Measurements from ENCODE around the gene DPP4. TPM values are rescaled to one million over a fixed set of nuclear protein-coding genes. Genes with fewer than 3 reads are reported as not detected.
"Not testable (repeated sequence)": the region's sequence is repeated elsewhere in the genome, so short reads cannot be mapped to it uniquely, and the experiment has no call there.

DPP4 gene
- total and polyA plus RNA-seq, 7 experiments from 2014 or later = 35.7 to 188 (median 48.9) TPM

DNA sequence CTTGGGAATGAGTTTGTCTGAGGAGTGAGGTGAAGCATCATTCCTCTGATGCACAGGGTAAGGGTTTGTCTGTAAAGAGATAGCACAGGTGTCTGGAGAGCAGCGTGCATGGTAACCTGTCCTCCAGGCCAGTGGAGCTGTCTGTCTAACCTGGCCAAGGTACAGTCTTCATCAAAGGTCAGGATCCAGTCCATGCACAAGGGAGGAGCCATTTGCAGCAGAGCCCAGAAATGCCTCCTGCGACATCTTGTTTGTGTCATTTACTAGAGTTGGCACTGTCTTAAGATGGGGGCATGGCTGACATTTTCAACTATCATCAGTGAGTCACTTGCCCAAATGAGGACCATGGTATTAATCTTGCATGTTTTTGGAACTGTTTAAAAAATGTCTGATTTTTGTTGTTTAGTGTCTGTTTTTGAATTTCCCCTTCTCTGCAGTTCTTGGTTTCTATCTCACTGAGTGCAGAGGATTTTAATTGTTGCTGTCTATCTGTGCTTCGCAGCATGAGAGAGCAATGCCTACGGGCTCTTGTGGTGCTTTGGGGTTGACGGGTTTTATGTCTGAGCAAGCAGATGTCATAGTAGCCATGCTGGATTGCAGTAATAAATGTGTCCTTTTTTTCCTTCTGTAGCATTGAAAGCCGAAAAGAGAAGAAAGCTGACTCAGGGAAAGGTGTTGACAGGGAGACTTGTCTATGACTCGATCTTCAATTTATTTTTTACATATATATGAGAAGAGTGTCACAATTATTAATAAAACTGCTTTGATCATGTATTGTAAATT is 91.3 kb downstream of the DPP4 start:
- no peaks in the 10 kb centered on the region for H3K36me3 ChIP-seq (ENCODE audit: control insufficient read depth in 2 of 3, insufficient read depth in 3 of 3, low read length in 3 of 3)
- Mint-ChIP-seq H3K36me3 (peaks cover 0 to 43% (median 0%) of the 10 kb centered on the region in 5 donors), H3K27me3 (peaks cover 0 to 4% (median 0%) of the 10 kb centered on the region in 5 donors), H3K4me1 (peaks cover 1 to 54% (median 6%) of the 10 kb centered on the region in 7 donors), H3K27ac (peak overlapping the region in 1 of 9 donors; percentile 26), H3K4me3 (no peak overlapping the region), H3K9me3 (peaks cover 0 to 12% (median 0%) of the 10 kb centered on the region in 11 donors)
- DNase-seq (no peak), ATAC-seq (no peak)
- no peaks in the 10 kb centered on the region for H3K9me3 ChIP-seq (ENCODE audit: control insufficient read depth in 2 of 3, low read length in 3 of 3)
- no peak overlapping the region for H3K4me3 ChIP-seq (ENCODE audit: low read length)
- H3K27ac ChIP-seq (ENCODE audit: low read depth, low read length) = no peak overlapping the region
- ChIA-PET CTCF (interaction anchor here (0.6 to 1.1 kb wide), 2 partner anchors 18 to 1873 kb away, joined by 3 to 4 read pairs; no protein-coding TSS in a partner anchor), POLR2A (no interaction called here)
- intact Hi-C loops (cut with micrococcal nuclease) = no loop called here
- H3K4me1 ChIP-seq (ENCODE audit: control insufficient read depth in 2 of 2, insufficient read depth in 2 of 2, low read length in 2 of 2) = peaks cover 4 to 7% of the 10 kb centered on the region in 2 donors
- no peaks in the 10 kb centered on the region for H3K27me3 ChIP-seq (ENCODE audit: control insufficient read depth in 2 of 2, insufficient read depth in 2 of 2, low read length in 2 of 2)

DNA sequence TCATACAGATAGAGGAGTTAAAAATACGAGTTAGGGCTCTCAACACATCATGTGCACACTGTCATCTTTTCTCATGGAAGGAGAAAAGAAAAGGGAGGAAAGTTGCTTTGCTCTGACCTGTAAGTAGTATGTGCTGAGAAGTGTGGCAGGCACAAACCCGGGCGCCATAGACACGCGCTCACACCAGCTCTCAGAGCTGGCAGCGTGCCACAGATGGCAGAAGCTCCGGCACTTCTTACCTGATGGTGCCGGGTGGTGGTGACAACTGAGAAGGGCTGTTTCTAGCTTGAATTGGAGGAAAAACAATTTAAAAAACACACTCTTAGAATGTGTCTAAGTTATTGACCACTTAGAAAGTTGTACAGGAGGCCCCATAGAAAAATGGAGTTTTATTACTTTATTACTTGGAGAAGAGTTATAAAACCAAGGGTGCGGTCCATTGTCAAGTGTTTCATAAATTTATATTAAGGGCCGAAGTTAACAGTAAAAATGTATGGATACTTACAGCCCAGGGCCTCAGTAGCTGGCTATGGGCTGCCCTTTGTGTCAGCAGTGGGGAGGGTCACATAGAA is 92.2 kb downstream of the DPP4 start:
- H3K9me3 Mint-ChIP-seq = peaks cover 0 to 16% (median 0%) of the 10 kb centered on the region in 11 donors
- Histone ChIP-seq H3K27me3 (ENCODE audit: control insufficient read depth in 2 of 2, insufficient read depth in 2 of 2, low read length in 2 of 2) (no peaks in the 10 kb centered on the region), H3K4me3 (ENCODE audit: low read length) (no peak overlapping the region), H3K4me1 (ENCODE audit: control insufficient read depth in 2 of 2, insufficient read depth in 2 of 2, low read length in 2 of 2) (peaks cover 4 to 7% of the 10 kb centered on the region in 2 donors), H3K27ac (ENCODE audit: low read depth, low read length) (no peak overlapping the region), H3K9me3 (ENCODE audit: control insufficient read depth in 2 of 3, low read length in 3 of 3) (no peaks in the 10 kb centered on the region), H3K36me3 (ENCODE audit: control insufficient read depth in 2 of 3, insufficient read depth in 3 of 3, low read length in 3 of 3) (no peaks in the 10 kb centered on the region)
- ATAC-seq = no peak
- intact Hi-C loops (cut with micrococcal nuclease) = loop anchor here in 1 of 2 donors (1.0 kb wide), 1 partner anchor 11 kb away; no protein-coding TSS in a partner anchor
- H3K4me1 Mint-ChIP-seq = peaks cover 1 to 58% (median 5%) of the 10 kb centered on the region in 7 donors
- DNase-seq = no peak
- H3K27ac Mint-ChIP-seq = peak overlapping the region in 2 of 9 donors; percentile 43 to 79
- CTCF ChIA-PET = interaction anchor here (0.8 kb wide), 1 partner anchor 9 kb away, joined by 3 read pairs; no protein-coding TSS in a partner anchor
- H3K4me3 Mint-ChIP-seq = no peak overlapping the region
- H3K36me3 Mint-ChIP-seq = peaks cover 0 to 44% (median 0%) of the 10 kb centered on the region in 5 donors
- peaks cover 0 to 4% (median 0%) of the 10 kb centered on the region in 5 donors for H3K27me3 Mint-ChIP-seq
- POLR2A ChIA-PET = interaction anchor here (0.5 kb wide), 1 partner anchor 11 kb away, joined by 3 read pairs; no protein-coding TSS in a partner anchor

DNA sequence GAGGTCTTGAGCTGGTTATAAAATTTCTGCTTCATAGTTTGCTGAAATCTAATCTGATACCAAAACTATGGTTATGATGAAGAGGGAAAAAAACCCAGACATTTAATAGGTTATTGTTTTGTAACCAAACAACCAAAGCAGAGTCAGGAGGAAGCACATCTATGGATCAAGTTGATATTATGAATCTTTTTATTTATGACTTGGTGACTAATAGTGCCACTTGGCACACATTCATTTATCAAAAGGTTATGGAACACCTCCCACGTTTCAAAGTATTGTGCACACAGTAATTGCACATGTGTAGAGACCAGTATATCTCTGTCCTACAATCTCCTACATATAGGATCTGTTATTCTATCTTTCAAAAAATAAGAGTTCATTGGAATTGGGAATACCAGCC is 93.0 kb downstream of the DPP4 start:
- H3K36me3 ChIP-seq (ENCODE audit: control insufficient read depth in 2 of 3, insufficient read depth in 3 of 3, low read length in 3 of 3) = no peaks in the 10 kb centered on the region
- Mint-ChIP-seq H3K9me3 (peaks cover 0 to 15% (median 0%) of the 10 kb centered on the region in 11 donors), H3K27me3 (peaks cover 0 to 4% (median 0%) of the 10 kb centered on the region in 5 donors), H3K4me1 (peaks cover 4 to 64% (median 5%) of the 10 kb centered on the region in 7 donors), H3K27ac (no peak overlapping the region), H3K4me3 (no peak overlapping the region), H3K36me3 (peaks cover 0 to 43% (median 0%) of the 10 kb centered on the region in 5 donors)
- H3K27me3 ChIP-seq (ENCODE audit: control insufficient read depth in 2 of 2, insufficient read depth in 2 of 2, low read length in 2 of 2) = no peaks in the 10 kb centered on the region
- ATAC-seq (no peak), DNase-seq (no peak)
- H3K27ac ChIP-seq (ENCODE audit: low read depth, low read length) = no peak overlapping the region
- no peaks in the 10 kb centered on the region for H3K9me3 ChIP-seq (ENCODE audit: control insufficient read depth in 2 of 3, low read length in 3 of 3)
- peaks cover 4 to 7% of the 10 kb centered on the region in 2 donors for H3K4me1 ChIP-seq (ENCODE audit: control insufficient read depth in 2 of 2, insufficient read depth in 2 of 2, low read length in 2 of 2)
- CTCF ChIA-PET = interaction anchor here (0.8 kb wide), 1 partner anchor 8 kb away, joined by 3 read pairs; no protein-coding TSS in a partner anchor
- intact Hi-C loops (cut with micrococcal nuclease) = loop anchor here in 1 of 2 donors (1.0 kb wide), 1 partner anchor 11 kb away; no protein-coding TSS in a partner anchor
- POLR2A ChIA-PET = no interaction called here
- no peak overlapping the region for H3K4me3 ChIP-seq (ENCODE audit: low read length)

DNA sequence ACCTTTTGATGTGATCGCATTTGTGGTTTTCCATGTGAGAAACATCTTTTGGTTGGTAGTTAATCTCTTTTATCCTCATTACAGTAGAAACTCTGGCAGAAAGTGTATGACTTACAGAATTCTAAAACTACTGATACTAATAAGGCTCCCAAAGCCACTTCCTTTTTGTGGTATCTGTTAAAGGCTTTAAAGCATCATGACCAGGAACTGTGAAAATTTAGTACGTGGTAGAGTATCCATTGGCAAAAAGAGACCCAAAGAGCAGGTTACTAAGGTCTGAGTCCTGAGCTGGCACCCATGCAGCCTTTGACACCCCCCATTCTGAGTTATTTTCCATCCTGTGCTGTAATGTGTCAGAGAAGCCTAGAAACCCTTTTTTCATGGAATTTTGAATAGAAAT is 94.5 kb downstream of the DPP4 start:
- POLR2A ChIA-PET = no interaction called here
- CTCF ChIA-PET = no interaction called here
- H3K4me1 ChIP-seq (ENCODE audit: control insufficient read depth in 2 of 2, insufficient read depth in 2 of 2, low read length in 2 of 2) = peaks cover 4 to 7% of the 10 kb centered on the region in 2 donors
- H3K36me3 ChIP-seq (ENCODE audit: control insufficient read depth in 2 of 3, insufficient read depth in 3 of 3, low read length in 3 of 3) = no peaks in the 10 kb centered on the region
- ATAC-seq = no peak
- H3K9me3 ChIP-seq (ENCODE audit: control insufficient read depth in 2 of 3, low read length in 3 of 3) = no peaks in the 10 kb centered on the region
- H3K4me3 ChIP-seq (ENCODE audit: low read length) = no peak overlapping the region
- H3K9me3 Mint-ChIP-seq = peaks cover 0 to 21% (median 0%) of the 10 kb centered on the region in 11 donors
- intact Hi-C loops (cut with micrococcal nuclease) = no loop called here
- peak overlapping the region in 1 of 10 donors; percentile 71 for H3K4me3 Mint-ChIP-seq
- peaks cover 4 to 77% (median 10%) of the 10 kb centered on the region in 7 donors for H3K4me1 Mint-ChIP-seq
- peaks cover 0 to 4% (median 0%) of the 10 kb centered on the region in 5 donors for H3K27me3 Mint-ChIP-seq
- no peak overlapping the region for H3K27ac ChIP-seq (ENCODE audit: low read depth, low read length)
- H3K27me3 ChIP-seq (ENCODE audit: control insufficient read depth in 2 of 2, insufficient read depth in 2 of 2, low read length in 2 of 2) = no peaks in the 10 kb centered on the region
- DNase-seq = no peak
- peak overlapping the region in 1 of 9 donors; percentile 76 for H3K27ac Mint-ChIP-seq
- peaks cover 0 to 45% (median 0%) of the 10 kb centered on the region in 5 donors for H3K36me3 Mint-ChIP-seq

DNA sequence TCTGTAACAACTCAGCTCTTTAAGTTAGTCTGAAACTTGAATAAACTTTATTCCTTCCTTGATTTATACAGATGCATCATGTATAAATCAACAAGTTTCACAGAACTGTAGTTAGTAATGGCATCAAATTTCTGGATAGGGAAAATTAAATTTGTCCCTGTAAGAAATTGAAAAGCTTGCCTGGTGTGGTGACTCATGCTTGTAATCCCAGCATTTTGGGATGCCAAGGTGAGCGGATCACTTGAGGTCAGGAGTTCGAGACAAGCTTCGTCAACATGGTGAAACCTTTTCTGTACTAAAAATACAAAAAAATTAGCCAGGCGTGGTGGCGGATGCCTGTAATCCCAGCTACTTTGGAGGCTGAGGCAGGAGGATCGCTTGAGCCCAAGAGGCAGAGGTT is 96.1 kb downstream of the DPP4 start:
- DNase-seq; H3K27me3 Mint-ChIP-seq; H3K9me3 ChIP-seq (ENCODE audit: control insufficient read depth in 2 of 3, low read length in 3 of 3); H3K4me3 ChIP-seq (ENCODE audit: low read length); ATAC-seq; POLR2A ChIA-PET; H3K4me1 ChIP-seq (ENCODE audit: control insufficient read depth in 2 of 2, insufficient read depth in 2 of 2, low read length in 2 of 2); H3K36me3 ChIP-seq (ENCODE audit: control insufficient read depth in 2 of 3, insufficient read depth in 3 of 3, low read length in 3 of 3); H3K27ac ChIP-seq (ENCODE audit: low read depth, low read length); H3K27me3 ChIP-seq (ENCODE audit: control insufficient read depth in 2 of 2, insufficient read depth in 2 of 2, low read length in 2 of 2): not testable (repeated sequence)
- H3K4me1 Mint-ChIP-seq = peaks cover 4 to 77% (median 9%) of the 10 kb centered on the region in 7 donors
- CTCF ChIA-PET = interaction anchor here (0.5 kb wide), 1 partner anchor 1678 kb away, joined by 4 read pairs; no protein-coding TSS in a partner anchor
- peaks cover 0 to 47% (median 0%) of the 10 kb centered on the region in 5 donors for H3K36me3 Mint-ChIP-seq
- intact Hi-C loops (cut with micrococcal nuclease) = loop anchor here in 1 of 2 donors (2.0 kb wide), 1 partner anchor 15 kb away; no protein-coding TSS in a partner anchor
- H3K27ac Mint-ChIP-seq = peak overlapping the region in 1 of 9 donors; percentile 66
- H3K4me3 Mint-ChIP-seq = peak overlapping the region in 1 of 10 donors; percentile 53
- peaks cover 0 to 21% (median 0%) of the 10 kb centered on the region in 11 donors for H3K9me3 Mint-ChIP-seq

DNA sequence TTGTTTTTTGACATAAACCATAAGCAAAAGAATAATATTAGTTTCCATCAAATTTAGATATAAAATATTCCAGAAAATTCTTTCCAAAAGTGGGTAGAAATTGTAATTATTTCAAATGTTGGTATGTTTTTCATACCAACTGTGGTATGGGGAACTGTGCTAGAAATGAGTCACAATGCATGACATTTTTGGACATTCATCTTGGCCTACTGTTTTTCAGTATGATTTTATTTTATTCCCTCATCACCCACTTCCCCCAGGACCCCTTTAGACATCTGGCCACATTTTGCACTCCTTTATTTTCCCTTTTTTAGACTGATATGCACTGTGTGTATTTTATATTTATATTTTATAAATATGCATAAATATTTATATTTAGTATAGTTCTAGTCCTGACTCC is 97.1 kb downstream of the DPP4 start:
- Histone ChIP-seq H3K4me3 (ENCODE audit: low read length) (no peak overlapping the region), H3K27ac (ENCODE audit: low read depth, low read length) (no peak overlapping the region), H3K27me3 (ENCODE audit: control insufficient read depth in 2 of 2, insufficient read depth in 2 of 2, low read length in 2 of 2) (no peaks in the 10 kb centered on the region), H3K36me3 (ENCODE audit: control insufficient read depth in 2 of 3, insufficient read depth in 3 of 3, low read length in 3 of 3) (no peaks in the 10 kb centered on the region), H3K4me1 (ENCODE audit: control insufficient read depth in 2 of 2, insufficient read depth in 2 of 2, low read length in 2 of 2) (peaks cover 4 to 7% of the 10 kb centered on the region in 2 donors), H3K9me3 (ENCODE audit: control insufficient read depth in 2 of 3, low read length in 3 of 3) (no peaks in the 10 kb centered on the region)
- POLR2A ChIA-PET = no interaction called here
- Mint-ChIP-seq H3K4me1 (peaks cover 4 to 77% (median 9%) of the 10 kb centered on the region in 7 donors), H3K27me3 (no peaks in the 10 kb centered on the region), H3K9me3 (peaks cover 0 to 18% (median 0%) of the 10 kb centered on the region in 11 donors), H3K4me3 (peak overlapping the region in 1 of 10 donors; percentile 33), H3K27ac (no peak overlapping the region), H3K36me3 (peaks cover 0 to 47% (median 0%) of the 10 kb centered on the region in 5 donors)
- DNase-seq = no peak
- ATAC-seq = no peak
- CTCF ChIA-PET = no interaction called here
- intact Hi-C loops (cut with micrococcal nuclease) = loop anchor here in 1 of 2 donors (2.0 kb wide), 1 partner anchor 16 kb away; no protein-coding TSS in a partner anchor

Data from naive thymus-derived CD4-positive, alpha-beta T cell (primary cell).